Epithelial cell of proximal tubule (primary cell): Measurements from ENCODE around the gene PTGES. TPM values are rescaled to one million over a fixed set of nuclear protein-coding genes. Genes with fewer than 3 reads are reported as not detected.

Experiments
- DNase-seq: peaks from one replicate; pipeline ENCODE4 v3.0.0-alpha.2; 2011; ENCODE audit warnings: low read depth
- H3K4me3 ChIP-seq: 2 replicates; pipeline ENCODE4 v1.5.1; 2011; ENCODE audit warnings: low read depth, mild to moderate bottlenecking, low read length
- CTCF ChIP-seq: conservative IDR thresholded peaks from 2 replicates; pipeline ENCODE4 v1.5.1; 2012; ENCODE audit warnings: low read depth, mild to moderate bottlenecking, low read length
- total RNA-seq: library from RNA; depleted of rRNA; stranded (reverse); fragments of >200 nt; gene quantifications from 2 replicates; pipeline ENCODE4 v1.2.3, GENCODE V29; 2015

PTGES gene
- total RNA-seq, 1 donor from 2014 or later, result 33.6 TPM

GRCh38 chr9:129704807-129705206, 48.0 kb downstream of the PTGES start:
- H3K4me3 ChIP-seq, result no peak overlapping the region
- TF ChIP-seq CTCF, result no peak
- no peak for DNase-seq

GRCh38 chr9:129703667-129704355, 49.0 kb downstream of the PTGES start:
- no peak for DNase-seq
- no peak overlapping the region for H3K4me3 ChIP-seq
- TF ChIP-seq CTCF, result no peak

GRCh38 chr9:129702589-129703520, 50.0 kb downstream of the PTGES start:
- peak; percentile 12 for DNase-seq
- H3K4me3 ChIP-seq, result no peak overlapping the region
- no peak for TF ChIP-seq CTCF

- TF ChIP-seq CTCF, result no peak
- no peak overlapping the region for H3K4me3 ChIP-seq
- DNase-seq, result no peak
Observed at GRCh38 chr9:129701549-129701948, 51.3 kb downstream of the PTGES start.

GRCh38 chr9:129701054-129701453, 51.8 kb downstream of the PTGES start:
- no peak for TF ChIP-seq CTCF
- no peak for DNase-seq
- H3K4me3 ChIP-seq, result no peak overlapping the region

- TF ChIP-seq CTCF, result no peak
- no peak for DNase-seq
- H3K4me3 ChIP-seq, result no peak overlapping the region
Observed at GRCh38 chr9:129698254-129698757, 54.5 kb downstream of the PTGES start.
